Smooth muscle cell of the brain vasculature (primary cell): ENCODE results near the gene TET1.
"Not testable (repeated sequence)": the region's sequence is repeated elsewhere in the genome, so short reads cannot be mapped to it uniquely, and the experiment has no call there.

Source experiments
- DNase-seq: peaks from one replicate; pipeline ENCODE4 v3.0.0-alpha.2; 2012; ENCODE audit warnings: low read depth, low spot score

Gene TET1

GRCh38 chr10:68606918-68607317 lies 46.8 kb downstream of the TET1 start:
- no peak for DNase-seq

GRCh38 chr10:68610023-68610422 lies 49.9 kb downstream of the TET1 start:
- not testable (repeated sequence) for DNase-seq

GRCh38 chr10:68611227-68611626 lies 51.1 kb downstream of the TET1 start:
- no peak for DNase-seq

GRCh38 chr10:68613974-68614373 lies 53.8 kb downstream of the TET1 start:
- not testable (repeated sequence) for DNase-seq

- not testable (repeated sequence) for DNase-seq
Observed at GRCh38 chr10:68617691-68618090, 57.6 kb downstream of the TET1 start.

- no peak for DNase-seq
Observed at GRCh38 chr10:68618234-68618633, 58.1 kb downstream of the TET1 start.

- DNase-seq: no peak
Observed at GRCh38 chr10:68619595-68619994, 59.5 kb downstream of the TET1 start.

- no peak for DNase-seq
Observed at GRCh38 chr10:68625316-68625921, 65.3 kb downstream of the TET1 start.

- DNase-seq: no peak
Observed at GRCh38 chr10:68628576-68629127, 68.5 kb downstream of the TET1 start.

- not testable (repeated sequence) for DNase-seq
Observed at GRCh38 chr10:68632271-68632560, 72.1 kb downstream of the TET1 start.

GRCh38 chr10:68633281-68633680 lies 73.1 kb downstream of the TET1 start:
- DNase-seq: no peak

GRCh38 chr10:68633816-68634466 lies 73.8 kb downstream of the TET1 start:
- DNase-seq: no peak

GRCh38 chr10:68636335-68636734 lies 76.2 kb downstream of the TET1 start:
- no peak for DNase-seq

- not testable (repeated sequence) for DNase-seq
Observed at GRCh38 chr10:68643550-68643949, 83.4 kb downstream of the TET1 start.

- DNase-seq: no peak
Observed at GRCh38 chr10:68647672-68648341, 87.7 kb downstream of the TET1 start.

GRCh38 chr10:68655620-68656126 lies 95.5 kb downstream of the TET1 start:
- no peak for DNase-seq

GRCh38 chr10:68665841-68666240 lies 105.7 kb downstream of the TET1 start:
- DNase-seq: no peak

GRCh38 chr10:68666280-68666760 lies 106.2 kb downstream of the TET1 start:
- peak; percentile 10 for DNase-seq

- DNase-seq: no peak
Observed at GRCh38 chr10:68668231-68668630, 108.1 kb downstream of the TET1 start.

- no peak for DNase-seq
Observed at GRCh38 chr10:68668972-68669371, 108.8 kb downstream of the TET1 start.

- no peak for DNase-seq
Observed at GRCh38 chr10:68684413-68684812, 124.3 kb downstream of the TET1 start.

GRCh38 chr10:68696018-68696417 lies 135.9 kb downstream of the TET1 start:
- no peak for DNase-seq

GRCh38 chr10:68697106-68697505 lies 137.0 kb downstream of the TET1 start:
- no peak for DNase-seq
